HCT116 (cell line): ENCODE measurements around the gene UCN.

ENCODE experiments used
- EGR1 ChIP-seq: IDR thresholded peaks from 2 replicates; pipeline ENCODE4 v1.6.1; 2012; ENCODE audit warnings: low read depth
- EZH2 ChIP-seq: fragments of 200-600 bp; sonication (generic); IDR thresholded peaks from 2 replicates; pipeline ENCODE4 v1.6.1; 2017; ENCODE audit warnings: antibody characterized with exemption, mixed run types
- EZH2phosphoT487 ChIP-seq: fragments of 200-600 bp; IDR thresholded peaks from 2 replicates; pipeline ENCODE4 v1.6.1; 2018; ENCODE audit warnings: antibody characterized with exemption, borderline replicate concordance
- FOSL1 ChIP-seq: IDR thresholded peaks from 2 replicates; pipeline ENCODE4 v1.6.1; 2012; ENCODE audit warnings: low read depth
- JUND ChIP-seq: IDR thresholded peaks from 2 replicates; pipeline ENCODE4 v1.6.1; 2012
- POLR2A ChIP-seq: IDR thresholded peaks from 2 replicates; pipeline ENCODE4 v1.7.0; 2011; ENCODE audit warnings: borderline replicate concordance; ENCODE audit not compliant: insufficient read depth, insufficient read length; ENCODE audit errors: extremely low read depth
- POLR2AphosphoS5 ChIP-seq: IDR thresholded peaks from 2 replicates; pipeline ENCODE4 v1.6.1; 2011; ENCODE audit warnings: mild to moderate bottlenecking, low read depth, low read length, moderate library complexity
- RAD21 ChIP-seq: IDR thresholded peaks from 2 replicates; pipeline ENCODE4 v1.6.1; 2012; ENCODE audit warnings: low read depth, mild to moderate bottlenecking
- REST ChIP-seq: IDR thresholded peaks from 2 replicates; pipeline ENCODE4 v1.6.1; 2012; ENCODE audit warnings: low read depth
- SIN3A ChIP-seq: IDR thresholded peaks from 2 replicates; pipeline ENCODE4 v1.6.1; 2012; ENCODE audit warnings: low read depth
- ZNF274 ChIP-seq: fragments of 200-500 bp; sonication (Bioruptor generic); IDR thresholded peaks from 2 replicates; pipeline ENCODE4 v1.6.1; 2014; ENCODE audit warnings: mild to moderate bottlenecking, low read depth, low read length, inconsistent platforms
- TF ChIP-seq, protein P1 (sequence below), 3 experiments: fragments of 200-600 bp in 1 of 3; sonication (generic) in 1 of 3; IDR thresholded peaks in 2 of 3; conservative IDR thresholded peaks in 1 of 3; 2 replicates each; pipeline ENCODE4 v1.5.1; 2012 to 2017; ENCODE audit warnings: low read depth in 2 of 3, low read length in 2 of 3, antibody characterized with exemption in 1 of 3, borderline replicate concordance in 1 of 3, control low read depth in 1 of 3, mild to moderate bottlenecking in 1 of 3, mixed read lengths in 1 of 3, mixed run types in 1 of 3, moderate library complexity in 1 of 3; ENCODE audit not compliant: insufficient read depth in 1 of 3

DNA sequence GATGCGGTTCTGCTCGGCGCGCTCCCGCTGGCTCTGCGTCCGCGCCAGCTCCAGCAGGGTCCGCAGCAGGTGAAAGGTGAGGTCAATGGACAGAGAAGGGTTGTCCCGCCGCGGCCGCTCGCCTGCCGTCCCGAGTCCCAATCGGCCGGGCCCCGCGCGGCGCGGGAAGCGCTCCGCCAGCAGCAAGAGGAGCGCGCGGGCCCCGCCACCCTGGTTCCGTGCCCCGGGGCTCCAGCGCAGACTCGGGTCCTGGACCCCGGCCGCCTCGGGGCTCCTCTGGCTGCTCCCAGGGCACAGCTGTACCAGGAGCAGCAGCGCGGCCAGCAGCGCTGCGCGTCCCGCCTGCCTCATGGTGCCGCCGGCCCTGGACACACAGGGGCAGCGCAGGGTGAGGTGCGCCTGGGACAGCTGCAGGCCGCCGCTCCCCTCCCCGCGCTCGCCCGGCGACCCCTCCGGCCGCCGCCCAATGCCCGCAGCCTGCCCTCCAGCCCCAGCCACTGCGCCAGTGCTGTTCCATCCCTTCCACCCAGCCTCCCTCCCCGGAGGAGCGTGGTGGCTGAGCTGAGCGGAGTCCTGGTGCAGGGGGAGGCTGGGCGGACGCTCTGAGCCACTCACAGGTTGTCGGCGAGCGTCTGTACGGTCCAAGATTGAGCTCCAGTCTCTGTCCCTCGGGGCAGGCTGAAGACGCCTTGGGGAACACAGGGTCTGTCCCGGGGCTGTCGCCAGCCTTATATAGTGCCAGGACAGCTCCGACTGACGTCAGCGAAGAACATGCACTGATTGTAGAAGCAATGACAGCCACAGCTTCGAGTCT, 493 bp downstream of the UCN start:
- TF ChIP-seq, protein P1, sequence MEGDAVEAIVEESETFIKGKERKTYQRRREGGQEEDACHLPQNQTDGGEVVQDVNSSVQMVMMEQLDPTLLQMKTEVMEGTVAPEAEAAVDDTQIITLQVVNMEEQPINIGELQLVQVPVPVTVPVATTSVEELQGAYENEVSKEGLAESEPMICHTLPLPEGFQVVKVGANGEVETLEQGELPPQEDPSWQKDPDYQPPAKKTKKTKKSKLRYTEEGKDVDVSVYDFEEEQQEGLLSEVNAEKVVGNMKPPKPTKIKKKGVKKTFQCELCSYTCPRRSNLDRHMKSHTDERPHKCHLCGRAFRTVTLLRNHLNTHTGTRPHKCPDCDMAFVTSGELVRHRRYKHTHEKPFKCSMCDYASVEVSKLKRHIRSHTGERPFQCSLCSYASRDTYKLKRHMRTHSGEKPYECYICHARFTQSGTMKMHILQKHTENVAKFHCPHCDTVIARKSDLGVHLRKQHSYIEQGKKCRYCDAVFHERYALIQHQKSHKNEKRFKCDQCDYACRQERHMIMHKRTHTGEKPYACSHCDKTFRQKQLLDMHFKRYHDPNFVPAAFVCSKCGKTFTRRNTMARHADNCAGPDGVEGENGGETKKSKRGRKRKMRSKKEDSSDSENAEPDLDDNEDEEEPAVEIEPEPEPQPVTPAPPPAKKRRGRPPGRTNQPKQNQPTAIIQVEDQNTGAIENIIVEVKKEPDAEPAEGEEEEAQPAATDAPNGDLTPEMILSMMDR (IDR thresholded peaks at IDR 0.05 in 2 of 3, conservative IDR thresholded peaks at IDR 0.05 in 1 of 3; ENCODE audit: borderline replicate concordance in 1 of 3, insufficient read depth in 1 of 3, low read depth in 2 of 3, low read length in 2 of 3), result no peak
- no peak for TF ChIP-seq POLR2A
- TF ChIP-seq ZNF274, result no peak
- no peak for TF ChIP-seq EZH2
- no peak for TF ChIP-seq SIN3A
- no peak for TF ChIP-seq RAD21
- no peak for TF ChIP-seq EZH2phosphoT487
- no peak for TF ChIP-seq FOSL1
- TF ChIP-seq JUND, result no peak
- TF ChIP-seq EGR1, result no peak
- no peak for TF ChIP-seq POLR2AphosphoS5
- TF ChIP-seq REST, result no peak
